DOHH2 (cell line): ENCODE measurements around the gene ZNF503.

Experiments used
- H3F3A ChIP-seq: fragments of 200-600 bp; sonication (generic), shearing (Covaris generic); 2 replicates; pipeline ENCODE4 v1.6.0; 2016; ENCODE audit warnings: antibody characterized with exemption, mild to moderate bottlenecking; ENCODE audit not compliant: control insufficient read depth, insufficient read depth
- H3K27ac ChIP-seq: fragments of 200-600 bp; sonication (generic); 2 replicates; pipeline ENCODE4 v1.5.1; 2014; ENCODE audit warnings: low read depth, mild to moderate bottlenecking, low read length, moderate library complexity
- H3K27me3 ChIP-seq: fragments of 200-600 bp; sonication (generic); 2 replicates; pipeline ENCODE4 v1.6.1; 2014; ENCODE audit warnings: mild to moderate bottlenecking, low read length, mixed read lengths; ENCODE audit not compliant: control insufficient read depth
- H3K36me3 ChIP-seq: fragments of 200-600 bp; sonication (generic); 2 replicates; pipeline ENCODE4 v1.6.1; 2014; ENCODE audit warnings: mild to moderate bottlenecking, low read length, moderate library complexity, mixed read lengths; ENCODE audit not compliant: control insufficient read depth
- H3K4me1 ChIP-seq: fragments of 200-600 bp; sonication (generic); 2 replicates; pipeline ENCODE4 v1.6.1; 2014; ENCODE audit warnings: mild to moderate bottlenecking, low read length, mixed read lengths; ENCODE audit not compliant: control insufficient read depth
- H3K4me2 ChIP-seq: fragments of 200-600 bp; sonication (generic); 2 replicates; pipeline ENCODE4 v1.6.0; 2014; ENCODE audit warnings: mild to moderate bottlenecking, low read length, moderate library complexity
- H3K4me3 ChIP-seq: fragments of 200-600 bp; sonication (generic); 2 replicates; pipeline ENCODE4 v1.5.1; 2014; ENCODE audit warnings: mild to moderate bottlenecking, low read length, mixed read lengths
- H3K79me2 ChIP-seq: fragments of 200-600 bp; sonication (generic); 2 replicates; pipeline ENCODE4 v1.6.1; 2014; ENCODE audit warnings: mild to moderate bottlenecking, low read length, mixed read lengths; ENCODE audit not compliant: control insufficient read depth
- H3K9me2 ChIP-seq: fragments of 200-600 bp; sonication (generic); replicated peaks from 2 replicates; pipeline ENCODE4 v1.6.1; 2014; ENCODE audit warnings: mild to moderate bottlenecking, low read length, mixed read lengths; ENCODE audit not compliant: control insufficient read depth
- H3K9me3 ChIP-seq: fragments of 200-600 bp; sonication (generic); 2 replicates; pipeline ENCODE4 v1.6.1; 2014; ENCODE audit warnings: antibody characterized with exemption, low read length, mixed read lengths; ENCODE audit not compliant: control insufficient read depth, insufficient read depth
- H4K20me1 ChIP-seq: fragments of 200-600 bp; sonication (generic); 2 replicates; pipeline ENCODE4 v1.6.0; 2014; ENCODE audit warnings: low read depth, mild to moderate bottlenecking, antibody characterized with exemption, low read length, moderate library complexity; ENCODE audit not compliant: control insufficient read depth, insufficient read depth
- CTCF ChIP-seq: fragments of 200-600 bp; sonication (generic); IDR thresholded peaks from one replicate; pipeline ENCODE4 v1.5.1; 2014; ENCODE audit warnings: antibody characterized with exemption, mild to moderate bottlenecking, low read depth, low read length; ENCODE audit not compliant: poor library complexity, severe bottlenecking
- EZH2phosphoT487 ChIP-seq: fragments of 200-600 bp; sonication (generic); IDR thresholded peaks from 2 replicates; pipeline ENCODE4 v1.6.1; 2017; ENCODE audit warnings: borderline replicate concordance, mild to moderate bottlenecking, antibody characterized with exemption, low read length, moderate library complexity, mixed read lengths

ZNF503 gene

DNA sequence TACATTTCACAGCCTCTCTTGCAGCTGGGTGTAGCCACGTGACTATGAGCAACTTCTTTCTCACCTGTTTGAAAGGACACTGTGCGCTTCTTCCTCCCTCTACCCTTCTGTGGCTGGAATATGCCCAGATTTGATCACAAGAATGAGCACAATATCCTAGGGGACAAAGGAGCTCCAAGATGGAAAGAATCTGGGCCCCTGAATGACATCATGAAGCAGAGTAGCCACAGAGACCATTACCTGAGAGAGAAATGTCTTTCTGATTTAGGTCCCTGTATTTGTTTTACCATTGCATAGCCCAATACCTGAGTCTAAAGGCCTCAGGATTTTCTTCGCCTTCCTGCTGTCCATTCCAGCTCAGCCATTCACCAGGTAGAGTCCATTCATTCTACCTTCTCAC is 15.4 kb downstream of the ZNF503 start:
- Histone ChIP-seq H3K4me3 (no peak overlapping the region), H3K27me3 (no peaks in the 10 kb centered on the region), H3K79me2 (no peaks in the 10 kb centered on the region), H3K27ac (no peak overlapping the region), H3K4me1 (no peaks in the 10 kb centered on the region), H3F3A (no peaks in the 10 kb centered on the region), H3K4me2 (no peak overlapping the region), H4K20me1 (no peaks in the 10 kb centered on the region), H3K9me2 (no peaks in the 10 kb centered on the region), H3K9me3 (no peaks in the 10 kb centered on the region), H3K36me3 (no peaks in the 10 kb centered on the region)
- TF ChIP-seq CTCF (no peak), EZH2phosphoT487 (no peak)

DNA sequence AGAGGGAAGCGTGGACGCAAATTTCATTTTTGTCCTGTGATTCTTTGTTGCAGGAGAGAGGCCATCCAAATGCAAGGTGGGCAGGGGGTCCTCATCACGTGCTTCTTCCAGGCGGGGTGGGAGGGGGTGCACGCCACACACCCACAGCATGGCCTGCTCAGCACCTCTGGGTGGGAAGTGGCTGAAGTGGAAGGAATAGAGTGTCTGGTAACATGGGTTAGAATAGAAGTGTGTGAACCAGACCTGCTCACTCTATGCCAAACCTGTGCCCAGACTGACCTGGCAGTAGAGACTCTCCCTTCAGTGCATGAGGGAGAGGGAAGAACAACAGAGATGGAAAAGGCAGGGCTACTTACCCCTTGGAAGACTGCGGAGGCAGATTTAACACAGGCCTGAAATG is 21.7 kb downstream of the ZNF503 start:
- H3K9me3 ChIP-seq: no peaks in the 10 kb centered on the region
- H3K27me3 ChIP-seq: no peaks in the 10 kb centered on the region
- no peak overlapping the region for H3K4me3 ChIP-seq
- H3F3A ChIP-seq: no peaks in the 10 kb centered on the region
- no peaks in the 10 kb centered on the region for H3K4me1 ChIP-seq
- no peaks in the 10 kb centered on the region for H3K9me2 ChIP-seq
- TF ChIP-seq EZH2phosphoT487 (no peak), CTCF (no peak)
- H3K27ac ChIP-seq: no peak overlapping the region
- no peaks in the 10 kb centered on the region for H3K36me3 ChIP-seq
- H3K4me2 ChIP-seq: no peak overlapping the region
- no peaks in the 10 kb centered on the region for H4K20me1 ChIP-seq
- no peaks in the 10 kb centered on the region for H3K79me2 ChIP-seq

DNA sequence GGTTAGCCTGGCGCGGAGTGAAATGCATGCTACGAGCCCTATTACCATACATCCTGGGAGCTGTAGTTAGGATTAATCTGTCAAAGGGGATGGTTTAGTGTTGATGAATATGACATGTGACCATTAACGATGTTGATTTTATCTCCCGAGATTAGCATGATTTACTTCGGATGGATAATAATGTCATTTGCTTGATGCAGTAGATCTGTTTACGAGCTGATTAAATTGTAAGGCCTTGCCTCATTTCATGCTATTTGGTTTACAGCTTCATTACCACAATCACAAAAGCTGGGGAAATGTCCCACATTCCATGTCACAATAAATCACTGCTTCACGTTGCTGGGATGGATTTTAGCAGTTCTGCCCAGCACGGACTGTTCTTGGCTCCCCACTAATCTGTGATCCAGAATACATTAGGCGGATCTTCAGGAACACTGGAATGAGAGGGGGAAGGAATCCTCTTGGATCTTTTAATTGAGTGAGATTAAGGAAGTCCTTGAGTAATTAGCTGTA is 22.3 kb downstream of the ZNF503 start:
- TF ChIP-seq EZH2phosphoT487 (no peak), CTCF (no peak)
- Histone ChIP-seq H3F3A (no peaks in the 10 kb centered on the region), H3K4me2 (no peak overlapping the region), H3K4me1 (no peaks in the 10 kb centered on the region), H3K79me2 (no peaks in the 10 kb centered on the region), H4K20me1 (no peaks in the 10 kb centered on the region), H3K36me3 (no peaks in the 10 kb centered on the region), H3K4me3 (no peak overlapping the region), H3K27ac (no peak overlapping the region), H3K27me3 (no peaks in the 10 kb centered on the region), H3K9me2 (no peaks in the 10 kb centered on the region), H3K9me3 (no peaks in the 10 kb centered on the region)
